Measurements from ENCODE around the gene BCR.

The BCR gene

DNA sequence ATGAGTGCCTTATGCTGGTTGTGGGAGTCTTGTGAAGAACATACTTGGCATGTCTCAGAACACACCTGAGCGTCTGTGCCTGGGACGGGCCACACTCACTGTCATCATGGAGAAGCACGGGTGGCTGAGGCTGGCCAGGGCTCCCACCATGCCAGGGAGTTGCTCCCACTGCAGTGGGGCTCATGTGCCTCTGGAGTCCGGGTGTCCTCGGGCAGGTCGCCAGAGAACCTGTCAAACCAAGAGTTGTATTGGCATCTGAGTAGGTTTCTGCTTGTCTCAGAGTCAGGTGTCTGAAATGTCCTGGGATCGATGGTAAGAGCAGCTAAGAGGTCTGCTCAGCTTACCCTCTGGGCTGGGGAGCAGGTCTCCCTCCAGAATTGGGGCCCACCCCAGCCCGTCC lies 92.1 kb downstream of the BCR start:
- Mint-ChIP-seq H3K27me3 (ENCODE audit: low read depth, poor library complexity) (peaks cover 3% of the 10 kb centered on the region), H3K36me3 (ENCODE audit: low read depth) (peaks cover 38% of the 10 kb centered on the region), H3K9me3 (no peaks in the 10 kb centered on the region), H3K4me1 (peaks cover 30% of the 10 kb centered on the region), H3K4me3 (no peak overlapping the region), H3K27ac (no peak overlapping the region)
- TF ChIP-seq, protein P1, sequence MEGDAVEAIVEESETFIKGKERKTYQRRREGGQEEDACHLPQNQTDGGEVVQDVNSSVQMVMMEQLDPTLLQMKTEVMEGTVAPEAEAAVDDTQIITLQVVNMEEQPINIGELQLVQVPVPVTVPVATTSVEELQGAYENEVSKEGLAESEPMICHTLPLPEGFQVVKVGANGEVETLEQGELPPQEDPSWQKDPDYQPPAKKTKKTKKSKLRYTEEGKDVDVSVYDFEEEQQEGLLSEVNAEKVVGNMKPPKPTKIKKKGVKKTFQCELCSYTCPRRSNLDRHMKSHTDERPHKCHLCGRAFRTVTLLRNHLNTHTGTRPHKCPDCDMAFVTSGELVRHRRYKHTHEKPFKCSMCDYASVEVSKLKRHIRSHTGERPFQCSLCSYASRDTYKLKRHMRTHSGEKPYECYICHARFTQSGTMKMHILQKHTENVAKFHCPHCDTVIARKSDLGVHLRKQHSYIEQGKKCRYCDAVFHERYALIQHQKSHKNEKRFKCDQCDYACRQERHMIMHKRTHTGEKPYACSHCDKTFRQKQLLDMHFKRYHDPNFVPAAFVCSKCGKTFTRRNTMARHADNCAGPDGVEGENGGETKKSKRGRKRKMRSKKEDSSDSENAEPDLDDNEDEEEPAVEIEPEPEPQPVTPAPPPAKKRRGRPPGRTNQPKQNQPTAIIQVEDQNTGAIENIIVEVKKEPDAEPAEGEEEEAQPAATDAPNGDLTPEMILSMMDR (IDR thresholded peaks at IDR 0.05): no peak
- no peak for DNase-seq

DNA sequence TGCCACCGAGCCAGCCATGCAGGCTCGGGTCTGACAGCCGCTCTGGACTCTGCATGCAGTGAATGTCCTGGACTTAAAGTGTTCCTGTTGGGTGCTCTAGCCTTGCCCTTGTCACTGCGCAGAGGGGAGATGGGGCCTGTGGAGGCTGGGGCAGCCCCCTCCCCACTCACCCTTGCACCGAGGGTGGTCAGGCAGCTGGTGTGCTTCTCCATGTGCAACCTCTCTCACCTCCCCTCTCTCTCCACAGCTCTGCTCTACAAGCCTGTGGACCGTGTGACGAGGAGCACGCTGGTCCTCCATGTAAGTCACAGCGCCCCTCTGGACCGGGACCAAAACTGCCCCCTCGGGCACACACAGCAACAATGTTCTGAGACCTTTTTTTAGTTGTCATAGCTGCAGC lies 92.5 kb downstream of the BCR start:
- Mint-ChIP-seq H3K27ac (no peak overlapping the region), H3K36me3 (ENCODE audit: low read depth) (peaks cover 38% of the 10 kb centered on the region), H3K9me3 (no peaks in the 10 kb centered on the region), H3K4me1 (peaks cover 26% of the 10 kb centered on the region), H3K27me3 (ENCODE audit: low read depth, poor library complexity) (peaks cover 3% of the 10 kb centered on the region), H3K4me3 (no peak overlapping the region)
- TF ChIP-seq, protein P1 (IDR thresholded peaks at IDR 0.05): no peak
- no peak for DNase-seq

DNA sequence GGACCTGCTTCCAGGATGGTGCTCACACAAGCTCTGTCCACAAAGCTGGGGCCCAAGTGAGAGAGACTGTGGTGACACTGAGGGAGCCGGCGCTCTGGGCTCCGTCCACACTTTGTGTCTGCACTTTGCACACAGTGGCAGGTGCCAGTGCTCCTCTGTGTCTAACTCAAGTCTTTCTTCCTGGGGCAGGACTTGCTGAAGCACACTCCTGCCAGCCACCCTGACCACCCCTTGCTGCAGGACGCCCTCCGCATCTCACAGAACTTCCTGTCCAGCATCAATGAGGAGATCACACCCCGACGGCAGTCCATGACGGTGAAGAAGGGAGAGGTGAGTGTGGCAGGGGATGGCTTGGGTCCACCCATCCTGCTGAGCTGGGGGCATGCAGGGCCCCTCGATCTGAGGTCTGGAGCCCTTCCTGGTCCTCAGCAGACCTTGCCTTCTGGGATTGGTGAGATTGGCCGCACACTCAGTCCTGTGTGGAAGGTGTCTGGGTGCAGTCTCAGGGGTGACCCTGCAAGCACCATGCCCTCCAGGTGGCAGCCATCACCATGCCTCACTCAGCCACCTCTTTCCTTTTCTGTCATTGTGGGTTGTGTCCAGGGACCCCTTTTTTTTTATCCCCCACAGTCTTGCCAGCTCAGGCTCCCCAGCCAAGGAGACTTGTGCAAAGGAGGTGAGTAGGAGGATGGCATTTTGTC lies 93.3 kb downstream of the BCR start:
- Mint-ChIP-seq H3K4me1 (peaks cover 23% of the 10 kb centered on the region), H3K4me3 (no peak overlapping the region), H3K27me3 (ENCODE audit: low read depth, poor library complexity) (peaks cover 3% of the 10 kb centered on the region), H3K36me3 (ENCODE audit: low read depth) (peaks cover 34% of the 10 kb centered on the region), H3K9me3 (no peaks in the 10 kb centered on the region), H3K27ac (no peak overlapping the region)
- TF ChIP-seq, protein P1 (IDR thresholded peaks at IDR 0.05): no peak
- no peak for DNase-seq

DNA sequence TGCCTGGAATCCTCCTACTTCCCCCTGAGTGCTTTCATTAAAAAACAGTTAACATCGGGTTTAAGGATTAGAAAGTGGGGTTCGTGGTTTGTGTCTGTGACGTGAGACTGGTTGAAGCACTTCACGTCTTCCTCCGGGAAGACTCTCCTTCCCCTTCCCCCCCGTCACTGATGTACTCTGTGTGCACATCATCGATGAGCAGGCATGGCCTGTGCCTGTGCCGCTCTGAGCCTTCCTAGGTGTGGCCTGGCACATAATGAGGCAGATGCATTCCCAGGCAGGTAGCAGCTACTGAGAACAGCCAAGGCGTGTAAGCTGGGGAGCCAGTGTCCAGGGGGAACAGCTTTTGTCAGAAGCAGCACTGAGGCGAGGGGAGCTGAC lies 93.8 kb downstream of the BCR start:
- Mint-ChIP-seq H3K36me3 (ENCODE audit: low read depth) (peaks cover 32% of the 10 kb centered on the region), H3K4me1 (peaks cover 18% of the 10 kb centered on the region), H3K27ac (no peak overlapping the region), H3K4me3 (no peak overlapping the region), H3K27me3 (ENCODE audit: low read depth, poor library complexity) (peaks cover 3% of the 10 kb centered on the region), H3K9me3 (no peaks in the 10 kb centered on the region)
- TF ChIP-seq, protein P1 (IDR thresholded peaks at IDR 0.05): no peak
- no peak for DNase-seq

DNA sequence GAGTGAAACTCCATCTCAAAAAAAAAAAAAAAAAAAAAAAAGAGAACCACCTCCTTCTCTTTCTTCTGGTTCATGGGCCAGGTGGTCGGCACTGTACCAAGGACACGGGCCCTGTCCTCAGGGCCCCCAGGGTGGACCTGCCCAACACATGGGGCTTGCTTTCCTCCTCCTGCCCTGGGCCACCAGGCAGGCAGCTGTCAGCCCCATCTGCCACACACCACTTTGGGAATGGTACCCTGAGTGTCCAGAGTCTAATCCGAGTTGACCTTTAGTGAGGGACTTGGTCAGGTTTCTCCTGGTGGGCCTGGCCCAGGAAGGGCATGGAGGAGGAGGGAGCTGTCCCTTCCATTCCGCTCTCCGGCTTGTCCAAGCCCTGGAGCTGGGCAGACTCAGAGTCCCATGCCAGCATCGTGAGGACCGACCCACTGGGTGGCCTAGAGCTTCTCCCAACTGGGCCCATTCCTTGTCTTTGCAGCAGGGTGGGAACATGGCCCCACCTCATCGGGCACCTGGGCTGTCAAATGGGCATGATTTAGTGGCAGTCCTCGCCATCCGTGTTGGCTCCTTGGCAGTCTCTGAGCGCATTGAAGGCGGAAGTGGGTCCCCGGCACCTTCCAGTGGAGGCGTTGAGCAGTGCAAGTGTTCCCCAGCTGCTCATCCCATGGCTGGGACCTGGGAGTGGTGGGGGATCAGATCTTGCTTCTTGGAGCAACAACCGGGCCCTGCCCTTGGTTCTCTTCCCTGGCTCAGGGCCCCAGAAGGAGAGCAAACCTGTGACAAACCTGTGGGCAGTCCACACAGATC lies 94.8 kb downstream of the BCR start:
- H3K4me3 Mint-ChIP-seq: no peak overlapping the region
- H3K4me1 Mint-ChIP-seq: peaks cover 8% of the 10 kb centered on the region
- no peak for DNase-seq
- H3K27me3 Mint-ChIP-seq (ENCODE audit: low read depth, poor library complexity): no peaks in the 10 kb centered on the region
- H3K9me3 Mint-ChIP-seq: no peaks in the 10 kb centered on the region
- no peak overlapping the region for H3K27ac Mint-ChIP-seq
- TF ChIP-seq, protein P1 (IDR thresholded peaks at IDR 0.05): no peak
- peaks cover 32% of the 10 kb centered on the region for H3K36me3 Mint-ChIP-seq (ENCODE audit: low read depth)
